GM12878 (cell line): ENCODE results near the gene MYCBP2.

ENCODE experiments used
- CBX3 ChIP-seq: fragments of 200-600 bp; sonication (generic); IDR thresholded peaks from 2 replicates; pipeline ENCODE4 v1.6.1; 2016; ENCODE audit warnings: low read depth, borderline replicate concordance
- EP300 ChIP-seq, 2 experiments: fragments of 150-350 bp in 1 of 2; IDR thresholded peaks; 2 replicates each; pipeline ENCODE4 v1.6.1; 2011 to 2012; ENCODE audit warnings: low read depth in 2 of 2, low read length in 2 of 2, borderline replicate concordance in 1 of 2, improper control_type of control experiment in 1 of 2, inconsistent platforms in 1 of 2; ENCODE audit not compliant: control insufficient read depth in 1 of 2
- ETV6 ChIP-seq, 2 experiments: fragments of 450-650 bp in 1 of 2; IDR thresholded peaks in 1 of 2; conservative IDR thresholded peaks in 1 of 2; 2 replicates each; pipeline ENCODE4 v1.6.1; 2014; ENCODE audit warnings: antibody characterized with exemption in 1 of 2, borderline replicate concordance in 1 of 2, low read depth in 1 of 2, mild to moderate bottlenecking in 1 of 2, moderate library complexity in 1 of 2
- MEF2A ChIP-seq: IDR thresholded peaks from 2 replicates; pipeline ENCODE4 v1.6.1; 2011; ENCODE audit warnings: low read depth, mild to moderate bottlenecking, low read length, moderate library complexity; ENCODE audit not compliant: insufficient read depth
- MYC ChIP-seq: IDR thresholded peaks from 2 replicates; pipeline ENCODE4 v1.6.1; 2011; ENCODE audit warnings: mild to moderate bottlenecking, low read length, moderate library complexity, inconsistent platforms; ENCODE audit not compliant: insufficient read depth, insufficient replicate concordance, insufficient read length, severe bottlenecking
- POLR2A ChIP-seq: IDR thresholded peaks from 2 replicates; pipeline ENCODE4 v1.6.1; 2011; ENCODE audit warnings: low read depth, mild to moderate bottlenecking, low read length
- POLR2AphosphoS5 ChIP-seq: IDR thresholded peaks from 2 replicates; pipeline ENCODE4 v1.6.1; 2011; ENCODE audit warnings: mild to moderate bottlenecking, low read length, inconsistent platforms
- RAD21 ChIP-seq: IDR thresholded peaks from 2 replicates; pipeline ENCODE4 v1.6.1; 2011; ENCODE audit warnings: mild to moderate bottlenecking, low read depth, low read length, moderate library complexity; ENCODE audit not compliant: insufficient read depth
- SMAD1 ChIP-seq: fragments of 450-650 bp; IDR thresholded peaks from 2 replicates; pipeline ENCODE4 v1.6.1; 2018; ENCODE audit warnings: mild to moderate bottlenecking, low read depth; ENCODE audit not compliant: partially characterized antibody
- SUZ12 ChIP-seq: fragments of 200-600 bp; sonication (generic); IDR thresholded peaks from one replicate; pipeline ENCODE4 v1.6.1; 2018; ENCODE audit warnings: antibody characterized with exemption, mild to moderate bottlenecking; ENCODE audit not compliant: unreplicated experiment
- TF ChIP-seq, protein P1 (sequence below), 3 experiments: IDR thresholded peaks in 2 of 3; conservative IDR thresholded peaks in 1 of 3; 2 replicates each; pipeline ENCODE4 v1.5.1; 2011; ENCODE audit warnings: low read depth in 3 of 3, low read length in 3 of 3, mild to moderate bottlenecking in 3 of 3, control low read depth in 2 of 3, moderate library complexity in 2 of 3, inconsistent platforms in 1 of 3, mixed read lengths in 1 of 3; ENCODE audit not compliant: control insufficient read depth in 2 of 3, insufficient read depth in 1 of 3; ENCODE audit errors: extremely low read depth in 1 of 3
- TF ChIP-seq, protein P2 (sequence below): IDR thresholded peaks from 2 replicates; pipeline ENCODE4 v1.6.1; 2012; ENCODE audit warnings: improper control_type of control experiment, low read depth, low read length; ENCODE audit not compliant: insufficient replicate concordance
- TF ChIP-seq, protein P3 (sequence below): IDR thresholded peaks from 2 replicates; pipeline ENCODE4 v1.6.1; 2011; ENCODE audit warnings: low read depth, mild to moderate bottlenecking, low read length, moderate library complexity, borderline replicate concordance; ENCODE audit errors: extremely low read depth
- TF ChIP-seq, protein P4 (sequence below): IDR thresholded peaks from 2 replicates; pipeline ENCODE4 v1.6.1; 2012; ENCODE audit warnings: mild to moderate bottlenecking, low read depth, low read length

DNA sequence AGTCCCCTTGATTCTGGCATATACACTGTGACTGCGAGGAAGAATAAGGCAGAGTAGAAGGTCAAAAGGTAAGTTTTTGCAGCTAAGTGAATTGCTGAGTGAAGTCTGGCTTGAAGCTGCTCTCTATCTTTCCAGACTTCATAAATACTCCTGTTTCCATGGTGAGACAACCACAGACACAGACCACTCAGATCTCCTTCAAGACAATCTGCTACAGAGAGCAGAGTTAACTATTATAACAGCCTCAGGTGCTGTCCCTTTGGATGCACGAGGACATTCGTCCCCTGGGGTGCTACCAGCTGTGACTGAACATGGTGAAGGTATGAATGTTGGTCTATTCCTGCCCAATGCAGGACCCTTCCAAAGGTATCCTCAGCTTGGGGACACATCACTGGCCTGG is 104.0 kb downstream of the MYCBP2 start:
- no peak for TF ChIP-seq SUZ12
- TF ChIP-seq, protein P1, sequence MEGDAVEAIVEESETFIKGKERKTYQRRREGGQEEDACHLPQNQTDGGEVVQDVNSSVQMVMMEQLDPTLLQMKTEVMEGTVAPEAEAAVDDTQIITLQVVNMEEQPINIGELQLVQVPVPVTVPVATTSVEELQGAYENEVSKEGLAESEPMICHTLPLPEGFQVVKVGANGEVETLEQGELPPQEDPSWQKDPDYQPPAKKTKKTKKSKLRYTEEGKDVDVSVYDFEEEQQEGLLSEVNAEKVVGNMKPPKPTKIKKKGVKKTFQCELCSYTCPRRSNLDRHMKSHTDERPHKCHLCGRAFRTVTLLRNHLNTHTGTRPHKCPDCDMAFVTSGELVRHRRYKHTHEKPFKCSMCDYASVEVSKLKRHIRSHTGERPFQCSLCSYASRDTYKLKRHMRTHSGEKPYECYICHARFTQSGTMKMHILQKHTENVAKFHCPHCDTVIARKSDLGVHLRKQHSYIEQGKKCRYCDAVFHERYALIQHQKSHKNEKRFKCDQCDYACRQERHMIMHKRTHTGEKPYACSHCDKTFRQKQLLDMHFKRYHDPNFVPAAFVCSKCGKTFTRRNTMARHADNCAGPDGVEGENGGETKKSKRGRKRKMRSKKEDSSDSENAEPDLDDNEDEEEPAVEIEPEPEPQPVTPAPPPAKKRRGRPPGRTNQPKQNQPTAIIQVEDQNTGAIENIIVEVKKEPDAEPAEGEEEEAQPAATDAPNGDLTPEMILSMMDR (IDR thresholded peaks at IDR 0.05 in 2 of 3, conservative IDR thresholded peaks at IDR 0.05 in 1 of 3; ENCODE audit: control insufficient read depth in 2 of 3, extremely low read depth in 1 of 3, insufficient read depth in 1 of 3, low read depth in 3 of 3, low read length in 3 of 3), result no peak
- no peak for TF ChIP-seq CBX3
- TF ChIP-seq, protein P2, sequence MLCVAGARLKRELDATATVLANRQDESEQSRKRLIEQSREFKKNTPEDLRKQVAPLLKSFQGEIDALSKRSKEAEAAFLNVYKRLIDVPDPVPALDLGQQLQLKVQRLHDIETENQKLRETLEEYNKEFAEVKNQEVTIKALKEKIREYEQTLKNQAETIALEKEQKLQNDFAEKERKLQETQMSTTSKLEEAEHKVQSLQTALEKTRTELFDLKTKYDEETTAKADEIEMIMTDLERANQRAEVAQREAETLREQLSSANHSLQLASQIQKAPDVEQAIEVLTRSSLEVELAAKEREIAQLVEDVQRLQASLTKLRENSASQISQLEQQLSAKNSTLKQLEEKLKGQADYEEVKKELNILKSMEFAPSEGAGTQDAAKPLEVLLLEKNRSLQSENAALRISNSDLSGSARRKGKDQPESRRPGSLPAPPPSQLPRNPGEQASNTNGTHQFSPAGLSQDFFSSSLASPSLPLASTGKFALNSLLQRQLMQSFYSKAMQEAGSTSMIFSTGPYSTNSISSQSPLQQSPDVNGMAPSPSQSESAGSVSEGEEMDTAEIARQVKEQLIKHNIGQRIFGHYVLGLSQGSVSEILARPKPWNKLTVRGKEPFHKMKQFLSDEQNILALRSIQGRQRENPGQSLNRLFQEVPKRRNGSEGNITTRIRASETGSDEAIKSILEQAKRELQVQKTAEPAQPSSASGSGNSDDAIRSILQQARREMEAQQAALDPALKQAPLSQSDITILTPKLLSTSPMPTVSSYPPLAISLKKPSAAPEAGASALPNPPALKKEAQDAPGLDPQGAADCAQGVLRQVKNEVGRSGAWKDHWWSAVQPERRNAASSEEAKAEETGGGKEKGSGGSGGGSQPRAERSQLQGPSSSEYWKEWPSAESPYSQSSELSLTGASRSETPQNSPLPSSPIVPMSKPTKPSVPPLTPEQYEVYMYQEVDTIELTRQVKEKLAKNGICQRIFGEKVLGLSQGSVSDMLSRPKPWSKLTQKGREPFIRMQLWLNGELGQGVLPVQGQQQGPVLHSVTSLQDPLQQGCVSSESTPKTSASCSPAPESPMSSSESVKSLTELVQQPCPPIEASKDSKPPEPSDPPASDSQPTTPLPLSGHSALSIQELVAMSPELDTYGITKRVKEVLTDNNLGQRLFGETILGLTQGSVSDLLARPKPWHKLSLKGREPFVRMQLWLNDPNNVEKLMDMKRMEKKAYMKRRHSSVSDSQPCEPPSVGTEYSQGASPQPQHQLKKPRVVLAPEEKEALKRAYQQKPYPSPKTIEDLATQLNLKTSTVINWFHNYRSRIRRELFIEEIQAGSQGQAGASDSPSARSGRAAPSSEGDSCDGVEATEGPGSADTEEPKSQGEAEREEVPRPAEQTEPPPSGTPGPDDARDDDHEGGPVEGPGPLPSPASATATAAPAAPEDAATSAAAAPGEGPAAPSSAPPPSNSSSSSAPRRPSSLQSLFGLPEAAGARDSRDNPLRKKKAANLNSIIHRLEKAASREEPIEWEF, result no peak
- no peak for TF ChIP-seq POLR2AphosphoS5
- no peak for TF ChIP-seq POLR2A
- no peak for TF ChIP-seq MYC
- TF ChIP-seq EP300 (IDR thresholded peaks at IDR 0.05; ENCODE audit: borderline replicate concordance in 1 of 2, control insufficient read depth in 1 of 2, low read depth in 2 of 2, low read length in 2 of 2), result no peak
- TF ChIP-seq MEF2A, result no peak
- TF ChIP-seq, protein P3, sequence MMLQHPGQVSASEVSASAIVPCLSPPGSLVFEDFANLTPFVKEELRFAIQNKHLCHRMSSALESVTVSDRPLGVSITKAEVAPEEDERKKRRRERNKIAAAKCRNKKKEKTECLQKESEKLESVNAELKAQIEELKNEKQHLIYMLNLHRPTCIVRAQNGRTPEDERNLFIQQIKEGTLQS, result no peak
- TF ChIP-seq RAD21, result no peak
- no peak for TF ChIP-seq SMAD1
- no peak for TF ChIP-seq ETV6 (conservative IDR thresholded peaks at IDR 0.05 in 1 of 2, IDR thresholded peaks at IDR 0.05 in 1 of 2; ENCODE audit: borderline replicate concordance in 1 of 2, low read depth in 1 of 2)
- TF ChIP-seq, protein P4, sequence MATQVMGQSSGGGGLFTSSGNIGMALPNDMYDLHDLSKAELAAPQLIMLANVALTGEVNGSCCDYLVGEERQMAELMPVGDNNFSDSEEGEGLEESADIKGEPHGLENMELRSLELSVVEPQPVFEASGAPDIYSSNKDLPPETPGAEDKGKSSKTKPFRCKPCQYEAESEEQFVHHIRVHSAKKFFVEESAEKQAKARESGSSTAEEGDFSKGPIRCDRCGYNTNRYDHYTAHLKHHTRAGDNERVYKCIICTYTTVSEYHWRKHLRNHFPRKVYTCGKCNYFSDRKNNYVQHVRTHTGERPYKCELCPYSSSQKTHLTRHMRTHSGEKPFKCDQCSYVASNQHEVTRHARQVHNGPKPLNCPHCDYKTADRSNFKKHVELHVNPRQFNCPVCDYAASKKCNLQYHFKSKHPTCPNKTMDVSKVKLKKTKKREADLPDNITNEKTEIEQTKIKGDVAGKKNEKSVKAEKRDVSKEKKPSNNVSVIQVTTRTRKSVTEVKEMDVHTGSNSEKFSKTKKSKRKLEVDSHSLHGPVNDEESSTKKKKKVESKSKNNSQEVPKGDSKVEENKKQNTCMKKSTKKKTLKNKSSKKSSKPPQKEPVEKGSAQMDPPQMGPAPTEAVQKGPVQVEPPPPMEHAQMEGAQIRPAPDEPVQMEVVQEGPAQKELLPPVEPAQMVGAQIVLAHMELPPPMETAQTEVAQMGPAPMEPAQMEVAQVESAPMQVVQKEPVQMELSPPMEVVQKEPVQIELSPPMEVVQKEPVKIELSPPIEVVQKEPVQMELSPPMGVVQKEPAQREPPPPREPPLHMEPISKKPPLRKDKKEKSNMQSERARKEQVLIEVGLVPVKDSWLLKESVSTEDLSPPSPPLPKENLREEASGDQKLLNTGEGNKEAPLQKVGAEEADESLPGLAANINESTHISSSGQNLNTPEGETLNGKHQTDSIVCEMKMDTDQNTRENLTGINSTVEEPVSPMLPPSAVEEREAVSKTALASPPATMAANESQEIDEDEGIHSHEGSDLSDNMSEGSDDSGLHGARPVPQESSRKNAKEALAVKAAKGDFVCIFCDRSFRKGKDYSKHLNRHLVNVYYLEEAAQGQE, result no peak
